Activated T-cell treated with anti-CD3 and anti-CD28 coated beads, Interleukin-2, amount 50 U/mL, for 24 hours (primary cell): ENCODE measurements around the gene RING1.

Experiments
- DNase-seq: peaks from one replicate; pipeline ENCODE4 v3.0.0-alpha.2; 2020
- H3K27ac Mint-ChIP-seq: 2 replicates; pipeline ENCODE4 v1.8.0; 2020; ENCODE audit warnings: mild to moderate bottlenecking, mixed read lengths
- H3K27me3 Mint-ChIP-seq: 2 replicates; pipeline ENCODE4 v1.8.0; 2020; ENCODE audit warnings: mixed read lengths
- H3K36me3 Mint-ChIP-seq: 2 replicates; pipeline ENCODE4 v1.8.0; 2020; ENCODE audit warnings: low read depth, mixed read lengths
- H3K4me1 Mint-ChIP-seq: 2 replicates; pipeline ENCODE4 v1.8.0; 2020; ENCODE audit warnings: low read depth, mixed read lengths
- H3K4me3 Mint-ChIP-seq: 2 replicates; pipeline ENCODE4 v1.8.0; 2020; ENCODE audit warnings: mild to moderate bottlenecking, moderate library complexity, mixed read lengths
- H3K9me3 Mint-ChIP-seq: 2 replicates; pipeline ENCODE4 v1.8.0; 2020; ENCODE audit warnings: mixed read lengths

The RING1 gene

DNA sequence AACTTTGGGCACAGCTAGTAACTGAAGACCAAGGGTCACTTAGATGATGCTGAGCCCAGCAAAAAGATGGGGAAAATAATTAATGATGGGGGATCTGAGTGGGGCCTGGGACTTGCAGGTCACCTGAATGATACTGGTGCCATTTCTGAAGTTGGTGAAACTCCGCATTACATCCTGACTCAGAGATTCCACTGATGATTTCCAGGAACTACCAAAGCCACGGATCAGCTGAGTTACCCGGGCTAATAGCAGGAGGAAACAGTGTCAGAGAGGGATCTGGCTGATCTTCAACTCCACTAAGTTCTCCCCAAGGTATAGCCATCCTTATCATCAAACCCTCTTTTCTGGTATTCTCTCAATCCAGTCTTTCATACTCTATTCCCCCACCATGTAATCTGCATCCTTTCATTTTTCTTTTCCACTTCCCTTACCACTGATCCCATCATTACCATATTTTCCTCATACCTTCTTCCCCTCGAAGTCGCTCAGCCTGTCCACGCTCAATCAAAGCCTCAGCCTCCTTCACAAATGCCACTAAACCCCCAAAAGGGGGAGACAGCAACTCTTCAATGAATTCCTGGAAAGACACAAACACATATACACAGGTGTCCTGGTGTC, 43.2 kb downstream of the RING1 start:
- H3K4me3 Mint-ChIP-seq: peak overlapping the region; percentile 36
- H3K27ac Mint-ChIP-seq: peak overlapping the region; percentile 95
- no peak for DNase-seq

DNA sequence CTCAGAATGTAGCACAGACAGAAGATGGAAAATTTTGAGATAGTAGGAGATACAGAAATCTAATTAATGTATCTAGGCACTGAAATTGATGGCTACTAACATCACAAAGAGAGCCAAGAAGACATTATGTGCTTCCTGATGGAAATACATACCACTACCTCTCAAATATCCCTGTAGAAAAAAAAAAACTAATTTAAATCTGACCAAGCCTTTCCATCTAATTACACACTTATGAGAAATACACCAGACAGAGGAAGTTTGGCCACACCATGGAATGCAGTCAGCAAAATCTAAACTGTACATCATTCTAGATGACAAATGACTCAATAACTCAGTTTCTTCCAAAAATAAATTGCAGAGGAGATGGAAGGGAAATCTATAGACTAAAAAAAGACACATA, 44.5 kb downstream of the RING1 start:
- DNase-seq: no peak
- no peak overlapping the region for H3K4me3 Mint-ChIP-seq
- H3K27ac Mint-ChIP-seq: peak overlapping the region; percentile 29
- H3K27me3 Mint-ChIP-seq: no peaks in the 10 kb centered on the region
- H3K9me3 Mint-ChIP-seq: no peaks in the 10 kb centered on the region
- H3K4me1 Mint-ChIP-seq: peaks cover 46% of the 10 kb centered on the region
- H3K36me3 Mint-ChIP-seq: peaks cover 54% of the 10 kb centered on the region

More for the DNA sequence above, 43.2 kb downstream of the RING1 start:
- Mint-ChIP-seq H3K4me1 (peaks cover 46% of the 10 kb centered on the region), H3K9me3 (no peaks in the 10 kb centered on the region), H3K36me3 (peaks cover 47% of the 10 kb centered on the region), H3K27me3 (peaks cover 3% of the 10 kb centered on the region)

DNA sequence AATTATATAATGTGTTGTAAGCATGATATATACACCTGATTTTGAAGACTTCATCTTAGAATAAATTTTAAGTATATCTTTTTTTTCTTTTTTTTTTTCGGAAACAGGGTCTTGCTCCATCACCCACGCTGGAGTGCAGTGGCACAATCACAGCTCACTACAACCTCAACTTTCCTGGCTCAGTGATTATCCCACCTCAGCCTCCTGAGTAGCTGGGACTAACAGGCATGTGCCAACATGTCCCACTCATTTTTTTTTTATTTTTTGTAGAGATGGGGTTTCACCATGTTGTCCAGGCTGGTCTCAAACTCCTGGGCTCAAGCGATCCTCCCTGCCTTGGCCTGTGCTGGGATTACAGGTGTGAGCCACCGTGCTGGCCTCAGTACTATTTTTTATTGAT, 46.3 kb downstream of the RING1 start:
- H3K4me1 Mint-ChIP-seq: peaks cover 31% of the 10 kb centered on the region
- peaks cover 64% of the 10 kb centered on the region for H3K36me3 Mint-ChIP-seq
- no peaks in the 10 kb centered on the region for H3K9me3 Mint-ChIP-seq
- no peak overlapping the region for H3K27ac Mint-ChIP-seq
- H3K4me3 Mint-ChIP-seq: no peak overlapping the region
- H3K27me3 Mint-ChIP-seq: no peaks in the 10 kb centered on the region
- DNase-seq: no peak

DNA sequence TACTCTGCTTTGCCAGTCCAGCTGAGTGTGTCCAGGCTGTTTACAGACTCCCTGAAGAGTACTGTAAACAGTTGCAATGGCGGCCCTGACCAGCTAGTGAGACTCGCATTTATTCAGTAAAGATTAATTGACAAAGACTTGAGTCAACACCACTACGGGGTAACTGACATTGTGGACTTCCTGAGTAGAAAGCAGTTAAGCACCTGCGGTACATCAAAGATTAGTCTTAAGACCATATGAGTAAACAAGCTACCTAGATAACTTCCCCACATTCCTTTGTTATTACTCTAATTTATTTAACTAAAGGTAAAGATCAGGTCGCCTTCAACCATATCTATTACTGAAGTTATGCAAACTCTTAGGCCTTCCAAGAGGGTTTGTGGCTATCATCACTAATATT, 50.7 kb downstream of the RING1 start:
- Mint-ChIP-seq H3K36me3 (peaks cover 74% of the 10 kb centered on the region), H3K4me1 (peaks cover 7% of the 10 kb centered on the region), H3K9me3 (no peaks in the 10 kb centered on the region), H3K27me3 (no peaks in the 10 kb centered on the region), H3K4me3 (no peak overlapping the region), H3K27ac (no peak overlapping the region)
- no peak for DNase-seq
